Neural cell (in vitro differentiated cells): ENCODE measurements around the gene LSAMP. TPM values are rescaled to one million over a fixed set of nuclear protein-coding genes. Genes with fewer than 3 reads are reported as not detected.

Experiments used
- H2AFZ ChIP-seq: fragments of 200-600, 300-800 bp; sonication (generic), shearing (Covaris generic); 2 replicates; pipeline ENCODE4 v1.6.0; 2014; ENCODE audit warnings: low read depth, mild to moderate bottlenecking, antibody characterized with exemption, low read length, moderate library complexity
- H3F3A ChIP-seq: fragments of 200-600 bp; shearing (Covaris generic); 2 replicates; pipeline ENCODE4 v1.6.1; 2016; ENCODE audit warnings: mild to moderate bottlenecking, moderate library complexity, mixed read lengths, antibody characterized with exemption, low read length; ENCODE audit not compliant: insufficient read depth, poor library complexity, severe bottlenecking
- H3K27ac ChIP-seq: fragments of 200-600, 300-800 bp; sonication (generic), shearing (Covaris generic); 2 replicates; pipeline ENCODE4 v1.5.1; 2014; ENCODE audit warnings: mild to moderate bottlenecking, low read length, moderate library complexity
- H3K27me3 ChIP-seq: fragments of 300-800, 200-600 bp; sonication (generic), shearing (Covaris generic); 2 replicates; pipeline ENCODE4 v1.6.0; 2014; ENCODE audit warnings: mild to moderate bottlenecking, low read depth, low read length, moderate library complexity; ENCODE audit not compliant: insufficient read depth
- H3K36me3 ChIP-seq: fragments of 300-800, 200-600 bp; sonication (generic), shearing (Covaris generic); 2 replicates; pipeline ENCODE4 v1.5.1; 2014; ENCODE audit warnings: mild to moderate bottlenecking, antibody characterized with exemption, low read length, moderate library complexity; ENCODE audit not compliant: insufficient read depth
- H3K4me2 ChIP-seq: fragments of 300-800, 200-600 bp; sonication (generic), shearing (Covaris generic); 2 replicates; pipeline ENCODE4 v1.6.0; 2014; ENCODE audit warnings: mild to moderate bottlenecking, low read length
- H3K4me3 ChIP-seq: fragments of 300-800, 200-600 bp; sonication (generic), shearing (Covaris generic); 2 replicates; pipeline ENCODE4 v1.5.1; 2014; ENCODE audit warnings: mild to moderate bottlenecking, low read length, moderate library complexity
- H3K79me2 ChIP-seq: fragments of 200-600 bp; shearing (Covaris generic); replicated peaks from 2 replicates; pipeline ENCODE4 v1.6.0; 2014; ENCODE audit warnings: mild to moderate bottlenecking, low read length, moderate library complexity; ENCODE audit not compliant: insufficient read depth
- H3K9ac ChIP-seq: fragments of 300-800, 200-600 bp; sonication (generic), shearing (Covaris generic); 2 replicates; pipeline ENCODE4 v1.6.1; 2016; ENCODE audit warnings: mild to moderate bottlenecking, low read length, mixed read lengths
- H3K9me2 ChIP-seq: fragments of 200-600 bp; shearing (Covaris generic); 2 replicates; pipeline ENCODE4 v1.6.1; 2016; ENCODE audit warnings: mild to moderate bottlenecking, low read length, mixed read lengths; ENCODE audit not compliant: insufficient read depth
- H3K9me3 ChIP-seq: fragments of 200-600, 300-800 bp; sonication (generic), shearing (Covaris generic); 2 replicates; pipeline ENCODE4 v1.6.1; 2016; ENCODE audit warnings: mild to moderate bottlenecking, mixed run types, low read length, moderate library complexity, mixed read lengths
- H4K20me1 ChIP-seq: fragments of 200-600 bp; shearing (Covaris generic); 2 replicates; pipeline ENCODE4 v1.6.1; 2016; ENCODE audit warnings: mild to moderate bottlenecking, mixed run types; ENCODE audit not compliant: insufficient read depth
- CTCF ChIP-seq: fragments of 450-650 bp; IDR thresholded peaks from 2 replicates; pipeline ENCODE4 v1.5.1; 2014; ENCODE audit warnings: antibody characterized with exemption, mild to moderate bottlenecking, moderate library complexity; ENCODE audit not compliant: poor library complexity, severe bottlenecking
- EP300 ChIP-seq: fragments of 450-650 bp; conservative IDR thresholded peaks from 2 replicates; pipeline ENCODE4 v1.6.1; 2014; ENCODE audit warnings: antibody characterized with exemption, mild to moderate bottlenecking, moderate library complexity; ENCODE audit not compliant: poor library complexity, severe bottlenecking
- EZH2 ChIP-seq: fragments of 200-600, 300-800 bp; shearing (Covaris generic), sonication (generic); IDR thresholded peaks from 2 replicates; pipeline ENCODE4 v1.6.1; 2014; ENCODE audit warnings: antibody characterized with exemption, low read length, borderline replicate concordance, mild to moderate bottlenecking; ENCODE audit not compliant: insufficient read depth, poor library complexity, severe bottlenecking
- MXI1 ChIP-seq: fragments of 450-650 bp; conservative IDR thresholded peaks from 2 replicates; pipeline ENCODE4 v1.6.1; 2014; ENCODE audit warnings: antibody characterized with exemption, mild to moderate bottlenecking; ENCODE audit not compliant: poor library complexity, severe bottlenecking
- POLR2AphosphoS5 ChIP-seq: IDR thresholded peaks from 2 replicates; pipeline ENCODE4 v1.6.1; 2012
- RAD21 ChIP-seq: fragments of 450-650 bp; conservative IDR thresholded peaks from 2 replicates; pipeline ENCODE4 v1.6.1; 2014; ENCODE audit warnings: antibody characterized with exemption, mild to moderate bottlenecking, moderate library complexity
- REST ChIP-seq: IDR thresholded peaks from 2 replicates; pipeline ENCODE4 v1.6.1; 2012; ENCODE audit warnings: borderline replicate concordance
- SMC3 ChIP-seq: fragments of 450-650 bp; conservative IDR thresholded peaks from 2 replicates; pipeline ENCODE4 v1.6.1; 2014; ENCODE audit warnings: antibody characterized with exemption, mild to moderate bottlenecking, moderate library complexity; ENCODE audit not compliant: poor library complexity
- TAF1 ChIP-seq: IDR thresholded peaks from 2 replicates; pipeline ENCODE4 v1.6.1; 2012; ENCODE audit warnings: low read depth
- polyA plus RNA-seq: library from polyadenylated mRNA; depleted of rRNA; stranded (reverse); fragments of >200 nt; gene quantifications from 2 replicates; pipeline ENCODE4 v1.2.3, GENCODE V29; 2014

LSAMP gene
- polyA plus RNA-seq, 1 donor from 2014 or later: 93.6 TPM

DNA sequence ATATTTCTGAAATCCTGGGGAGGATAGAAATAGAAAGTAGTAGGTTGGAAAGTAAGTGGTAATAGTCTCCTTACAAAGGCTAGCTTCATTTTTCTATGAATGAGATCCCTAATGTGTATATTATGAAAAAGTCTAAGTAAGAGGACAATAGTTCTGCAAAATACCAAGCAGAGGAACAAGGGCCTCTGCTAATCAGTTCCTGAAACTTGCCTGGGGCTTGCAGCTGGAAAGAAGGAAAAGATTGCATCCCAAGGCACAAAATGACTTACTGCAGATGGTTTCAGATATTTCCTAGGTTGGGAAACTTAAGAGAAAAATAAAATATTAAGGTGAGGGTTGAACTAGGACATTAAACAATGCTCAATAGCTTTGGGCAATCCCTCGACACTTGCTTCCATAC lies 528.4 kb downstream of the LSAMP start:
- Histone ChIP-seq H3K9me2 (no peaks in the 10 kb centered on the region), H3K79me2 (no peaks in the 10 kb centered on the region), H2AFZ (no peak overlapping the region), H3K27me3 (no peaks in the 10 kb centered on the region), H3F3A (no peaks in the 10 kb centered on the region), H3K9ac (no peak overlapping the region), H3K27ac (no peak overlapping the region), H4K20me1 (no peaks in the 10 kb centered on the region), H3K36me3 (no peaks in the 10 kb centered on the region), H3K4me3 (no peak overlapping the region), H3K4me2 (no peak overlapping the region), H3K9me3 (no peaks in the 10 kb centered on the region)
- TF ChIP-seq POLR2AphosphoS5: no peak

DNA sequence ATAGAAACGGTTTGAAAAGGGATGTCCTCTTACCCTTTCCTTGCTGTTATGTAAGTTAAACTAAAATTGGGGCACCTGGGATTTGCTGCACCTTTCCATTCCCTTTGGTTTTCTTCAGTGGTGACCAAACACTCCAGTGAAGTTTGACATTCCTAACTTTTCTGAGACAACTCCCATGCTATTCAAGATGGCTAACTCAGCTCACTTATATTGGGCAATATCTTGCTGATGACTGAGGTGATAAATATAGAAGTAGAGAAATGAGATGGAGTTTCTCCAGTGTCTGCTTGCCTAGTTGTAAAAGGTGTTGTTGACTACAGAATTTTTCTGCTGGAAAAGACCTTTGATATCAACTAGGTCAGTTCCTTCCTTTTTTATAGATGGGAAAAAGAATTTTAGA lies 530.2 kb downstream of the LSAMP start:
- Histone ChIP-seq H3K9me2 (no peaks in the 10 kb centered on the region), H3K27ac (no peak overlapping the region), H4K20me1 (no peaks in the 10 kb centered on the region), H3K9ac (no peak overlapping the region), H3K9me3 (no peaks in the 10 kb centered on the region), H3K79me2 (no peaks in the 10 kb centered on the region), H3K36me3 (no peaks in the 10 kb centered on the region), H3K27me3 (no peaks in the 10 kb centered on the region), H3K4me2 (no peak overlapping the region), H3K4me3 (no peak overlapping the region), H3F3A (no peaks in the 10 kb centered on the region), H2AFZ (no peak overlapping the region)
- no peak for TF ChIP-seq SMC3
- no peak for TF ChIP-seq RAD21
- no peak for TF ChIP-seq EP300
- no peak for TF ChIP-seq CTCF
- TF ChIP-seq TAF1: no peak
- TF ChIP-seq MXI1: no peak
- TF ChIP-seq POLR2AphosphoS5: no peak
- TF ChIP-seq REST: no peak
- TF ChIP-seq EZH2: no peak
